ENCODE data around the gene HAUS2.
A peak's percentile ranks its signal among the peaks of the same experiment; 100 is the strongest.
"Not testable (repeated sequence)": the region's sequence is repeated elsewhere in the genome, so short reads cannot be mapped to it uniquely, and the experiment has no call there.

The HAUS2 gene

GRCh38 chr15:42576040-42576594, 27.5 kb downstream of the HAUS2 start:
- DNase-seq (ENCODE audit: low read depth) = no peak

- DNase-seq (ENCODE audit: low read depth) = no peak
Measured at GRCh38 chr15:42576776-42577175, 28.1 kb downstream of the HAUS2 start.

- no peak for DNase-seq (ENCODE audit: low read depth)
Measured at GRCh38 chr15:42577514-42578031, 28.9 kb downstream of the HAUS2 start.

GRCh38 chr15:42578984-42579537, 30.4 kb downstream of the HAUS2 start:
- no peak for DNase-seq (ENCODE audit: low read depth)

- DNase-seq (ENCODE audit: low read depth) = peak; percentile 74
Measured at GRCh38 chr15:42581272-42581730, 32.7 kb downstream of the HAUS2 start.

- no peak for DNase-seq (ENCODE audit: low read depth)
Measured at GRCh38 chr15:42582569-42583375, 34.1 kb downstream of the HAUS2 start.

GRCh38 chr15:42584031-42584765, 35.6 kb downstream of the HAUS2 start:
- DNase-seq (ENCODE audit: low read depth) = no peak

- DNase-seq (ENCODE audit: low read depth) = no peak
Measured at GRCh38 chr15:42590619-42591237, 42.1 kb downstream of the HAUS2 start.

- DNase-seq (ENCODE audit: low read depth) = no peak
Measured at GRCh38 chr15:42591238-42591934, 42.7 kb downstream of the HAUS2 start.

GRCh38 chr15:42592716-42593115, 44.1 kb downstream of the HAUS2 start:
- no peak for DNase-seq (ENCODE audit: low read depth)

GRCh38 chr15:42593143-42593542, 44.5 kb downstream of the HAUS2 start:
- no peak for DNase-seq (ENCODE audit: low read depth)

GRCh38 chr15:42594095-42594494, 45.5 kb downstream of the HAUS2 start:
- DNase-seq (ENCODE audit: low read depth) = no peak

- no peak for DNase-seq (ENCODE audit: low read depth)
Measured at GRCh38 chr15:42595626-42596240, 47.1 kb downstream of the HAUS2 start.

- not testable (repeated sequence) for DNase-seq (ENCODE audit: low read depth)
Measured at GRCh38 chr15:42601316-42601715, 52.7 kb downstream of the HAUS2 start.

- no peak for DNase-seq (ENCODE audit: low read depth)
Measured at GRCh38 chr15:42602501-42602900, 53.9 kb downstream of the HAUS2 start.

GRCh38 chr15:42603978-42604377, 55.3 kb downstream of the HAUS2 start:
- no peak for DNase-seq (ENCODE audit: low read depth)

GRCh38 chr15:42604894-42605744, 56.5 kb downstream of the HAUS2 start:
- no peak for DNase-seq (ENCODE audit: low read depth)

- no peak for DNase-seq (ENCODE audit: low read depth)
Measured at GRCh38 chr15:42605796-42606195, 57.2 kb downstream of the HAUS2 start.

- DNase-seq (ENCODE audit: low read depth) = peak; percentile 41
Measured at GRCh38 chr15:42608110-42608531, 59.5 kb downstream of the HAUS2 start.

Data from activated T-cell treated with anti-CD3 and anti-CD28 coated beads for 48 hours (primary cell).